Activated CD4-positive, alpha-beta T cell treated with anti-CD3 and anti-CD28 coated beads for 48 hours (primary cell): ENCODE data around the gene MSH6.

Experiments used
- DNase-seq: peaks from one replicate; pipeline ENCODE4 v3.0.0-alpha.2; 2020

MSH6 gene

GRCh38 chr2:47782381-47782670 is 619 bp upstream of the MSH6 start:
- DNase-seq, result no peak

GRCh38 chr2:47783486-47784351 is 774 bp downstream of the MSH6 start:
- peak; percentile 77 for DNase-seq

- DNase-seq, result no peak
Observed at GRCh38 chr2:47784352-47784851, 1.5 kb downstream of the MSH6 start.

- no peak for DNase-seq
Observed at GRCh38 chr2:47785986-47786385, 3.0 kb downstream of the MSH6 start.

GRCh38 chr2:47796090-47796697 is 13.2 kb downstream of the MSH6 start:
- DNase-seq, result no peak

GRCh38 chr2:47798631-47799030 is 15.7 kb downstream of the MSH6 start:
- no peak for DNase-seq

- no peak for DNase-seq
Observed at GRCh38 chr2:47799031-47799609, 16.2 kb downstream of the MSH6 start.

- no peak for DNase-seq
Observed at GRCh38 chr2:47801118-47801517, 18.2 kb downstream of the MSH6 start.

GRCh38 chr2:47803363-47803762 is 20.4 kb downstream of the MSH6 start:
- no peak for DNase-seq

GRCh38 chr2:47803770-47804169 is 20.8 kb downstream of the MSH6 start:
- no peak for DNase-seq

- DNase-seq, result no peak
Observed at GRCh38 chr2:47805850-47806249, 22.9 kb downstream of the MSH6 start.

- DNase-seq, result no peak
Observed at GRCh38 chr2:47808614-47809013, 25.7 kb downstream of the MSH6 start.

GRCh38 chr2:47809903-47810302 is 27.0 kb downstream of the MSH6 start:
- DNase-seq, result no peak

GRCh38 chr2:47810850-47811249 is 27.9 kb downstream of the MSH6 start:
- DNase-seq, result no peak

GRCh38 chr2:47811668-47812067 is 28.7 kb downstream of the MSH6 start:
- DNase-seq, result no peak

- no peak for DNase-seq
Observed at GRCh38 chr2:47815764-47816163, 32.8 kb downstream of the MSH6 start.

- no peak for DNase-seq
Observed at GRCh38 chr2:47818777-47819176, 35.8 kb downstream of the MSH6 start.

GRCh38 chr2:47819834-47820233 is 36.9 kb downstream of the MSH6 start:
- no peak for DNase-seq

- DNase-seq, result no peak
Observed at GRCh38 chr2:47822518-47822917, 39.6 kb downstream of the MSH6 start.

- no peak for DNase-seq
Observed at GRCh38 chr2:47833516-47833968, 50.6 kb downstream of the MSH6 start.

- no peak for DNase-seq
Observed at GRCh38 chr2:47838249-47838648, 55.3 kb downstream of the MSH6 start.

- no peak for DNase-seq
Observed at GRCh38 chr2:47838686-47839085, 55.7 kb downstream of the MSH6 start.

GRCh38 chr2:47842846-47843245 is 59.9 kb downstream of the MSH6 start:
- no peak for DNase-seq

- no peak for DNase-seq
Observed at GRCh38 chr2:47843407-47843806, 60.5 kb downstream of the MSH6 start.
